Chondrocyte (in vitro differentiated cells): ENCODE results near the gene FCRL2. TPM values are rescaled to one million over a fixed set of nuclear protein-coding genes. Genes with fewer than 3 reads are reported as not detected.

Experiments
- DNase-seq: peaks from one replicate; pipeline ENCODE4 v3.0.0; 2021; ENCODE audit warnings: mixed read lengths, low spot score
- H3K27ac Mint-ChIP-seq: one replicate; pipeline ENCODE4 v1.8.0; 2021; ENCODE audit warnings: mild to moderate bottlenecking, moderate library complexity, mixed read lengths; ENCODE audit not compliant: unreplicated experiment
- H3K27me3 Mint-ChIP-seq: 2 replicates; pipeline ENCODE4 v1.8.0; 2021; ENCODE audit warnings: low read depth, mixed read lengths
- H3K36me3 Mint-ChIP-seq: 2 replicates; pipeline ENCODE4 v1.8.0; 2021; ENCODE audit warnings: low read depth, mixed read lengths
- H3K4me1 Mint-ChIP-seq: 2 replicates; pipeline ENCODE4 v1.8.0; 2021; ENCODE audit warnings: low read depth, mild to moderate bottlenecking, mixed read lengths
- H3K4me3 Mint-ChIP-seq: one replicate; pipeline ENCODE4 v1.8.0; 2021; ENCODE audit warnings: mild to moderate bottlenecking, moderate library complexity, mixed read lengths; ENCODE audit not compliant: unreplicated experiment
- H3K9me3 Mint-ChIP-seq: 2 replicates; pipeline ENCODE4 v1.8.0; 2021; ENCODE audit warnings: low read depth, mixed read lengths
- total RNA-seq: library from RNA; stranded (reverse); gene quantifications from 3 replicates; pipeline ENCODE4 v1.2.1, GENCODE V29; 2021
- TF ChIP-seq, protein P1 (sequence below): fragments of 200-600 bp; sonication (generic); IDR thresholded peaks from 2 replicates; pipeline ENCODE4 v1.5.0; 2021; ENCODE audit warnings: antibody characterized with exemption, mild to moderate bottlenecking, moderate library complexity

FCRL2 gene
- total RNA-seq, 1 donor from 2014 or later, result not detected

- H3K4me3 Mint-ChIP-seq, result no peak overlapping the region
- no peaks in the 10 kb centered on the region for H3K9me3 Mint-ChIP-seq
- TF ChIP-seq, protein P1, sequence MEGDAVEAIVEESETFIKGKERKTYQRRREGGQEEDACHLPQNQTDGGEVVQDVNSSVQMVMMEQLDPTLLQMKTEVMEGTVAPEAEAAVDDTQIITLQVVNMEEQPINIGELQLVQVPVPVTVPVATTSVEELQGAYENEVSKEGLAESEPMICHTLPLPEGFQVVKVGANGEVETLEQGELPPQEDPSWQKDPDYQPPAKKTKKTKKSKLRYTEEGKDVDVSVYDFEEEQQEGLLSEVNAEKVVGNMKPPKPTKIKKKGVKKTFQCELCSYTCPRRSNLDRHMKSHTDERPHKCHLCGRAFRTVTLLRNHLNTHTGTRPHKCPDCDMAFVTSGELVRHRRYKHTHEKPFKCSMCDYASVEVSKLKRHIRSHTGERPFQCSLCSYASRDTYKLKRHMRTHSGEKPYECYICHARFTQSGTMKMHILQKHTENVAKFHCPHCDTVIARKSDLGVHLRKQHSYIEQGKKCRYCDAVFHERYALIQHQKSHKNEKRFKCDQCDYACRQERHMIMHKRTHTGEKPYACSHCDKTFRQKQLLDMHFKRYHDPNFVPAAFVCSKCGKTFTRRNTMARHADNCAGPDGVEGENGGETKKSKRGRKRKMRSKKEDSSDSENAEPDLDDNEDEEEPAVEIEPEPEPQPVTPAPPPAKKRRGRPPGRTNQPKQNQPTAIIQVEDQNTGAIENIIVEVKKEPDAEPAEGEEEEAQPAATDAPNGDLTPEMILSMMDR, result no peak
- no peaks in the 10 kb centered on the region for H3K4me1 Mint-ChIP-seq
- no peak overlapping the region for H3K27ac Mint-ChIP-seq
- H3K27me3 Mint-ChIP-seq, result peaks cover 8% of the 10 kb centered on the region
- H3K36me3 Mint-ChIP-seq, result no peaks in the 10 kb centered on the region
- no peak for DNase-seq
Measured at GRCh38 chr1:157806431-157807149, 29.7 kb upstream of the FCRL2 start.

- H3K36me3 Mint-ChIP-seq, result no peaks in the 10 kb centered on the region
- no peaks in the 10 kb centered on the region for H3K4me1 Mint-ChIP-seq
- H3K27ac Mint-ChIP-seq, result no peak overlapping the region
- H3K27me3 Mint-ChIP-seq, result peaks cover 8% of the 10 kb centered on the region
- H3K4me3 Mint-ChIP-seq, result no peak overlapping the region
- no peaks in the 10 kb centered on the region for H3K9me3 Mint-ChIP-seq
- TF ChIP-seq, protein P1, result no peak
- DNase-seq, result no peak
Measured at GRCh38 chr1:157803851-157804250, 26.9 kb upstream of the FCRL2 start.

- H3K27me3 Mint-ChIP-seq, result peaks cover 2% of the 10 kb centered on the region
- TF ChIP-seq, protein P1, result no peak
- no peak for DNase-seq
- no peaks in the 10 kb centered on the region for H3K4me1 Mint-ChIP-seq
- H3K9me3 Mint-ChIP-seq, result no peaks in the 10 kb centered on the region
- H3K4me3 Mint-ChIP-seq, result no peak overlapping the region
- no peak overlapping the region for H3K27ac Mint-ChIP-seq
- H3K36me3 Mint-ChIP-seq, result no peaks in the 10 kb centered on the region
Measured at GRCh38 chr1:157799996-157800395, 23.1 kb upstream of the FCRL2 start.

GRCh38 chr1:157798211-157798610 is 21.3 kb upstream of the FCRL2 start:
- H3K4me1 Mint-ChIP-seq, result no peaks in the 10 kb centered on the region
- no peaks in the 10 kb centered on the region for H3K36me3 Mint-ChIP-seq
- TF ChIP-seq, protein P1, result no peak
- no peak overlapping the region for H3K27ac Mint-ChIP-seq
- no peaks in the 10 kb centered on the region for H3K27me3 Mint-ChIP-seq
- H3K9me3 Mint-ChIP-seq, result peaks cover 9% of the 10 kb centered on the region
- DNase-seq, result no peak
- no peak overlapping the region for H3K4me3 Mint-ChIP-seq

DNA sequence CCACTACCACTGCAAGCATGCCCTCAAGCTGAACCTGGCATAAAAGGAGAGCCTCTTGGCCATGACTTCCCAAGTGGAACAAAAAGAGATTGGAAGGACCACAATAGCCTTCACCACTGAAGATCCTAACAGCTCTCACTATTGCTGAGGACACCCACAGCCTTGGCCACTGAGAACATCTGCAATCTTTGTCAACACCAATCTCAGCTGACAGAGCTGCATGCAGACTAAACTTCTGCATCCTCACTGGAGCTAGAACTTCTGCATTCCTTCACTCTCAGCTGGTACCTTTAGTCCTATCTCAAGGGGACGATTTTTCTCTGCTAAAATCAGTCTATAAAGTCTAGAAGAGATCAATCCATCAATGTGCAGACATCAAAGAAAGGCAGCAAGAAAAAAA is 8.3 kb upstream of the FCRL2 start:
- TF ChIP-seq, protein P1, result no peak
- Mint-ChIP-seq H3K36me3 (no peaks in the 10 kb centered on the region), H3K27ac (no peak overlapping the region), H3K4me1 (no peaks in the 10 kb centered on the region), H3K9me3 (peaks cover 8% of the 10 kb centered on the region), H3K27me3 (peaks cover 2% of the 10 kb centered on the region), H3K4me3 (no peak overlapping the region)
- no peak for DNase-seq
